ENCODE data around the gene ADAM23. TPM values are rescaled to one million over a fixed set of nuclear protein-coding genes. Genes with fewer than 3 reads are reported as not detected.

The ADAM23 gene
- total and polyA plus RNA-seq, 2 donors from 2014 or later: 1.0 to 2.5 TPM

GRCh38 chr2:206515580-206515979 is 72.2 kb downstream of the ADAM23 start:
- no peaks in the 10 kb centered on the region for H3K27me3 ChIP-seq (ENCODE audit: control insufficient read depth, insufficient read depth, low read length)
- H3K9me3 ChIP-seq (ENCODE audit: control insufficient read depth in 2 of 3, insufficient read depth in 1 of 3, low read length in 3 of 3): no peaks in the 10 kb centered on the region
- no peak for TF ChIP-seq CTCF (IDR thresholded peaks at IDR 0.05; ENCODE audit: borderline replicate concordance, extremely low read depth, insufficient read depth)
- DNase-seq (no peak), FAIRE-seq (no peak)
- intact Hi-C loops (cut with DNase I): no loop called here
- no peaks in the 10 kb centered on the region for H3K36me3 ChIP-seq (ENCODE audit: control insufficient read depth in 2 of 3, insufficient read depth in 3 of 3, low read length in 3 of 3)
- no peak overlapping the region for H3K27ac ChIP-seq (ENCODE audit: low read depth in 2 of 2, low read length in 2 of 2)
- H3K9ac ChIP-seq (ENCODE audit: low read length in 3 of 3): no peak overlapping the region
- no peaks in the 10 kb centered on the region for H3K4me1 ChIP-seq (ENCODE audit: control insufficient read depth in 2 of 3, insufficient read depth in 2 of 3, low read depth in 1 of 3, low read length in 3 of 3)
- no peak overlapping the region for H3K4me3 ChIP-seq (ENCODE audit: low read length in 3 of 3)

- H3K36me3 ChIP-seq (ENCODE audit: control insufficient read depth in 2 of 3, insufficient read depth in 3 of 3, low read length in 3 of 3): no peaks in the 10 kb centered on the region
- FAIRE-seq (no peak), DNase-seq (no peak)
- no peak overlapping the region for H3K9ac ChIP-seq (ENCODE audit: low read length in 3 of 3)
- no peaks in the 10 kb centered on the region for H3K27me3 ChIP-seq (ENCODE audit: control insufficient read depth, insufficient read depth, low read length)
- intact Hi-C loops (cut with DNase I): no loop called here
- H3K27ac ChIP-seq (ENCODE audit: low read depth in 2 of 2, low read length in 2 of 2): no peak overlapping the region
- H3K4me3 ChIP-seq (ENCODE audit: low read length in 3 of 3): no peak overlapping the region
- no peaks in the 10 kb centered on the region for H3K4me1 ChIP-seq (ENCODE audit: control insufficient read depth in 2 of 3, insufficient read depth in 2 of 3, low read depth in 1 of 3, low read length in 3 of 3)
- no peak for TF ChIP-seq CTCF (IDR thresholded peaks at IDR 0.05; ENCODE audit: borderline replicate concordance, extremely low read depth, insufficient read depth)
- H3K9me3 ChIP-seq (ENCODE audit: control insufficient read depth in 2 of 3, insufficient read depth in 1 of 3, low read length in 3 of 3): no peaks in the 10 kb centered on the region
Measured at GRCh38 chr2:206518997-206519396, 75.7 kb downstream of the ADAM23 start.

- DNase-seq (no peak), FAIRE-seq (no peak)
- no peaks in the 10 kb centered on the region for H3K9me3 ChIP-seq (ENCODE audit: control insufficient read depth in 2 of 3, insufficient read depth in 1 of 3, low read length in 3 of 3)
- H3K27me3 ChIP-seq (ENCODE audit: control insufficient read depth, insufficient read depth, low read length): no peaks in the 10 kb centered on the region
- no peak for TF ChIP-seq CTCF (IDR thresholded peaks at IDR 0.05; ENCODE audit: borderline replicate concordance, extremely low read depth, insufficient read depth)
- H3K36me3 ChIP-seq (ENCODE audit: control insufficient read depth in 2 of 3, insufficient read depth in 3 of 3, low read length in 3 of 3): no peaks in the 10 kb centered on the region
- no peak overlapping the region for H3K9ac ChIP-seq (ENCODE audit: low read length in 3 of 3)
- no peaks in the 10 kb centered on the region for H3K4me1 ChIP-seq (ENCODE audit: control insufficient read depth in 2 of 3, insufficient read depth in 2 of 3, low read depth in 1 of 3, low read length in 3 of 3)
- H3K27ac ChIP-seq (ENCODE audit: low read depth in 2 of 2, low read length in 2 of 2): no peak overlapping the region
- intact Hi-C loops (cut with DNase I): no loop called here
- H3K4me3 ChIP-seq (ENCODE audit: low read length in 3 of 3): no peak overlapping the region
Measured at GRCh38 chr2:206520450-206520849, 77.1 kb downstream of the ADAM23 start.

GRCh38 chr2:206521115-206521514 is 77.8 kb downstream of the ADAM23 start:
- no peaks in the 10 kb centered on the region for H3K4me1 ChIP-seq (ENCODE audit: control insufficient read depth in 2 of 3, insufficient read depth in 2 of 3, low read depth in 1 of 3, low read length in 3 of 3)
- no peak overlapping the region for H3K4me3 ChIP-seq (ENCODE audit: low read length in 3 of 3)
- no peak overlapping the region for H3K9ac ChIP-seq (ENCODE audit: low read length in 3 of 3)
- intact Hi-C loops (cut with DNase I): no loop called here
- DNase-seq: no peak
- H3K27me3 ChIP-seq (ENCODE audit: control insufficient read depth, insufficient read depth, low read length): no peaks in the 10 kb centered on the region
- no peaks in the 10 kb centered on the region for H3K36me3 ChIP-seq (ENCODE audit: control insufficient read depth in 2 of 3, insufficient read depth in 3 of 3, low read length in 3 of 3)
- FAIRE-seq: no peak
- H3K27ac ChIP-seq (ENCODE audit: low read depth in 2 of 2, low read length in 2 of 2): no peak overlapping the region
- no peaks in the 10 kb centered on the region for H3K9me3 ChIP-seq (ENCODE audit: control insufficient read depth in 2 of 3, insufficient read depth in 1 of 3, low read length in 3 of 3)
- no peak for TF ChIP-seq CTCF (IDR thresholded peaks at IDR 0.05; ENCODE audit: borderline replicate concordance, extremely low read depth, insufficient read depth)
